Prostate gland (tissue), 2 donors: ENCODE measurements around the gene STAMBPL1. TPM values are rescaled to one million over a fixed set of nuclear protein-coding genes. Genes with fewer than 3 reads are reported as not detected.
A peak's percentile ranks its signal among the peaks of the same experiment; 100 is the strongest.

Experiments used
- DNase-seq: peaks from one replicate; pipeline ENCODE4 v3.0.0-alpha.2; 2019; ENCODE audit warnings: low spot score
- H3K27ac ChIP-seq, 2 donors: fragments of 200-600 bp; sonication (generic); 2 replicates each; pipeline ENCODE4 v1.5.1; 2017 to 2019
- H3K27me3 ChIP-seq: fragments of 200-600 bp; sonication (generic); replicated peaks from 2 replicates; pipeline ENCODE4 v1.5.1; 2019; ENCODE audit not compliant: insufficient read depth
- H3K36me3 ChIP-seq, 2 donors: fragments of 200-600 bp; sonication (generic); 1 replicate in 1 of 2; 2 replicates in 1 of 2; pipeline versions ENCODE4 v1.5.1 to v1.8.1; 2017 to 2019
- H3K4me1 ChIP-seq: fragments of 200-600 bp; sonication (generic); replicated peaks from 2 replicates; pipeline ENCODE4 v1.5.1; 2019
- H3K4me3 ChIP-seq, 2 donors: fragments of 200-600 bp; sonication (generic); 2 replicates each; pipeline ENCODE4 v1.5.1; 2017 to 2019
- H3K9me3 ChIP-seq: fragments of 200-600 bp; sonication (generic); 2 replicates; pipeline ENCODE4 v1.5.1; 2017
- CTCF ChIP-seq, 4 experiments: fragments of 200-600 bp in 2 of 4; fragments of 450-650 bp in 2 of 4; sonication (generic) in 2 of 4; IDR thresholded peaks; 1 replicate in 3 of 4; 2 replicates in 1 of 4; pipeline ENCODE4 v1.5.1; 2016 to 2019; ENCODE audit warnings: antibody characterized with exemption in 4 of 4, mild to moderate bottlenecking in 2 of 4, moderate library complexity in 2 of 4
- POLR2A ChIP-seq: fragments of 450-650 bp; IDR thresholded peaks from one replicate; pipeline ENCODE4 v1.6.1; 2016; ENCODE audit warnings: antibody characterized with exemption, mild to moderate bottlenecking
- POLR2AphosphoS5 ChIP-seq: sonication (generic); formaldehyde crosslinking; IDR thresholded peaks from one replicate; pipeline ENCODE4 v1.6.1; 2017; ENCODE audit warnings: antibody characterized with exemption
- WGBS: methylation state at CpG from one replicate; pipeline ENCODE4 v1.1.5; 2018; 5-methylcytosine and 5-hydroxymethylcytosine counted together
- intact Hi-C: fragments of 100-400 bp; cut with DNase I; formaldehyde crosslinking; loops from one replicate; pipeline ENCODE4 v1.14.2; 2022
- total RNA-seq, 2 donors: library from RNA; depleted of rRNA; stranded (reverse); fragments of >200 nt; gene quantifications; one replicate each; pipeline ENCODE4 v1.1.0, GENCODE V29; 2016

The STAMBPL1 gene
- 1 to 10 TPM; 3.6 to 5.8 TPM for total RNA-seq

- peak within 1 kb of the TSS; percentile 61 to 62 for H3K4me3 ChIP-seq
- H3K4me1 ChIP-seq, result no peaks in the 10 kb centered on the region
- DNase-seq, result peak; percentile 19
- no peaks in the 10 kb centered on the region for H3K9me3 ChIP-seq
- H3K27me3 ChIP-seq, result no peaks in the 10 kb centered on the region
- WGBS, result 4% methylated on average over 23 of the region's 26 CpGs
- TF ChIP-seq POLR2A, result no peak
- H3K27ac ChIP-seq, result peak within 1 kb of the TSS; percentile 74 to 83
- no peaks in the 10 kb centered on the region for H3K36me3 ChIP-seq
- intact Hi-C loops, result loop anchor here (2.0 kb wide), 1 partner anchor 47 kb away; no protein-coding TSS in a partner anchor
These were observed at the start of gene STAMBPL1 for GRCh38 chr10:88879534-88880281. STAMBPL1 (plus strand) TSS chr10:88880245; CDS start chr10:88901709, 21,464 bp downstream.

GRCh38 chr10:88830643-88831268 lies 49.3 kb upstream of the STAMBPL1 start:
- intact Hi-C loops, result loop anchor here (10.0 kb wide), 1 partner anchor 194 kb away; no protein-coding TSS in a partner anchor
- H3K36me3 ChIP-seq, result no peaks in the 10 kb centered on the region
- H3K4me1 ChIP-seq, result no peaks in the 10 kb centered on the region
- DNase-seq, result no peak
- no peak overlapping the region for H3K4me3 ChIP-seq
- H3K27me3 ChIP-seq, result no peaks in the 10 kb centered on the region
- H3K27ac ChIP-seq, result no peak overlapping the region
- no peaks in the 10 kb centered on the region for H3K9me3 ChIP-seq
- WGBS, result 82% methylated on average over 9 of the region's 9 CpGs
- TF ChIP-seq POLR2AphosphoS5 (no peak), CTCF (IDR thresholded peaks at IDR 0.05) (no peak), POLR2A (no peak)

- no peak overlapping the region for H3K4me3 ChIP-seq
- H3K9me3 ChIP-seq, result no peaks in the 10 kb centered on the region
- 77% methylated on average over 8 of the region's 8 CpGs for WGBS
- TF ChIP-seq POLR2AphosphoS5, result no peak
- TF ChIP-seq POLR2A, result no peak
- no peak for TF ChIP-seq CTCF (IDR thresholded peaks at IDR 0.05)
- H3K27me3 ChIP-seq, result no peaks in the 10 kb centered on the region
- DNase-seq, result no peak
- no peaks in the 10 kb centered on the region for H3K4me1 ChIP-seq
- no peaks in the 10 kb centered on the region for H3K36me3 ChIP-seq
- no peak overlapping the region for H3K27ac ChIP-seq
- intact Hi-C loops, result loop anchor here (10.0 kb wide), 1 partner anchor 193 kb away; no protein-coding TSS in a partner anchor
These were observed 48.3 kb upstream of the STAMBPL1 start for GRCh38 chr10:88831709-88832108.

GRCh38 chr10:88832376-88832775 lies 47.7 kb upstream of the STAMBPL1 start:
- no peaks in the 10 kb centered on the region for H3K27me3 ChIP-seq
- TF ChIP-seq CTCF (IDR thresholded peaks at IDR 0.05) (no peak), POLR2A (no peak), POLR2AphosphoS5 (no peak)
- no peak overlapping the region for H3K27ac ChIP-seq
- intact Hi-C loops, result loop anchor here (10.0 kb wide), 1 partner anchor 192 kb away; no protein-coding TSS in a partner anchor
- no peak overlapping the region for H3K4me3 ChIP-seq
- H3K36me3 ChIP-seq, result no peaks in the 10 kb centered on the region
- no peaks in the 10 kb centered on the region for H3K4me1 ChIP-seq
- no peaks in the 10 kb centered on the region for H3K9me3 ChIP-seq
- DNase-seq, result no peak

GRCh38 chr10:88833156-88833555 lies 46.9 kb upstream of the STAMBPL1 start:
- no peak overlapping the region for H3K4me3 ChIP-seq
- TF ChIP-seq POLR2A, result no peak
- TF ChIP-seq POLR2AphosphoS5, result no peak
- TF ChIP-seq CTCF (IDR thresholded peaks at IDR 0.05), result no peak
- no peak overlapping the region for H3K27ac ChIP-seq
- 88% methylated on average over 2 of the region's 2 CpGs for WGBS
- H3K36me3 ChIP-seq, result no peaks in the 10 kb centered on the region
- H3K4me1 ChIP-seq, result no peaks in the 10 kb centered on the region
- no peaks in the 10 kb centered on the region for H3K27me3 ChIP-seq
- no peaks in the 10 kb centered on the region for H3K9me3 ChIP-seq
- intact Hi-C loops, result loop anchor here (10.0 kb wide), 1 partner anchor 192 kb away; no protein-coding TSS in a partner anchor
- DNase-seq, result no peak
